K562 treated with DMSO at 1 percent for 12 hours (cell line): Measurements from ENCODE around the gene HAAO. TPM values are rescaled to one million over a fixed set of nuclear protein-coding genes. Genes with fewer than 3 reads are reported as not detected.

Source experiments
- total RNA-seq: library from RNA; unstranded; fragments of 300-600 nt; gene quantifications from 2 replicates; pipeline ENCODE4 v1.2.3, GENCODE V29; 2022; ENCODE audit not compliant: insufficient read depth

Gene HAAO
- not detected in 2 replicates for total RNA-seq

DNA sequence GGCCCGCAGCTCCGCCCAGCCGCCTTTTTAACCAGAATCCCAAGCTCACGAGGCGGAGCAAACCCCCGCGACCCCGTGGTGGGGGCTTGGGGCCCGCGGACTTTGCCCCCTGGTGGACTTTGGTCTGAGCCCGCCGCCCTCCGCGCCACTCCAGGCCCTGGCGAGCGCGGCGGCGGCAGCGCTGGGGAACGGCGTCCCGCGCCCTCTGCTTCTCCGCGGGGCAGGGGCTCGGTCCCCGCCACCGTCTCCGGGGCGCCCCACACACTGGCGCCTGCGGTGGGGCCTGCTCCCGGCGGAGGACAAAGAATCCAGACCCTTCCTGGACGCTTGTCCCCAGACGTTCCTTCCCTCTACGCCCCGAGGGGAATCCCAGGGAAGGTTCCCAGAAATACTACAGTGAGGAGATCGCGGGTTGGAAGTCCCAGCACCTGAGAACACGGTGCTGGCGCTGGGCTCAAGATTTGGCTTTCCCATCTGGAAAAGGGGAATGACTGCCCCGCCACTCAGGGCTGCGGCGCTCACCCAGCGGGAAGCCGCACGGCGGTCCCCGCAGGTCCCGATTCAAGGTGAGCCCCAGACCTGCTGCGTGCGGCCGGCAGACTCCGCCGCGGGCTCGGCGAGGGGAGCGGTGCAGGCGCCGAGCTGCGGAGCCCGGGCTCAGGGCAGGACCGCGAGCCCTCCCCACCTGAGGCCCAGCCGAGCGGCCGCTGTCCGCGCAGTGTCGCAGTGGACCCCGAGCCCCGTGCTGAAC lies at the start of gene HAAO:
Gene HAAO (minus strand): TSS at position 1 of the 751 bp plus-strand sequence. CDS start 47 bp downstream, outside the sequence.

DNA sequence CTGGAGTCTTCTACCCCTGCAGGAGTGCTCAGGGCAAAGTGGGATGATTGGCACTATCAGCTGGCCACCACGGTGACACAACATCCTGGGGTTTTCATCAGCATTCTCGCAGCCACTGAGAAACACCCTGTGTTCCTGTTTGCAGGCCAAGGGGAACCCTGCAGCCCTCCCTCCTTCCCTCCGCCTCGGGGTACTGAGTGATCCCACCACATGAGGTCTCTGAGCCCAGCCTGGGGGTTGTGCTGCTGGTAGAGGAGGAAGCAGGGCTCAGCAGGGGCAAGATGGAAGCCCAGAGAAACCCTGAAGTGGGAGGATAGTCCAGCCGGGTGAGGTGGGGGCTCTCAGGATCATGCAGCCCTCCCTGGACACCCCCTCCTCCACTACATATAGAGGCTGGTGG lies 28.3 kb downstream of the HAAO start, which contains the start of gene OXER1:
Gene OXER1 (minus strand): TSS at position 40 of the 400 bp plus-strand sequence. CDS start 73 bp downstream, outside the sequence.

Other genes starting within 250 kb of the HAAO start
- gene MTA3, start 224.0 kb downstream of the HAAO start, total RNA-seq: 12.9 and 16.6 TPM in 2 replicates
- gene OXER1, start 28.4 kb downstream of the HAAO start, total RNA-seq: not detected in 2 replicates